Activated naive CD4-positive, alpha-beta T cell treated with anti-CD3 and anti-CD28 coated beads, Interleukin-2, amount 10 ng/mL, durations not matched to agents 7 days and 5 days (primary cell): ENCODE results near the gene STMND1.
A peak's percentile ranks its signal among the peaks of the same experiment; 100 is the strongest.

Source experiments
- CTCF ChIA-PET: fragments of 350-600 bp; sonication (Branson Sonifier 250); formaldehyde crosslinking; loops from one replicate; lab custom pipeline; 2021; ENCODE audit warnings: antibody characterized with exemption; lab: Charles Lee
- DNase-seq: peaks from one replicate; pipeline ENCODE4 v3.0.0-alpha.2; 2020
- H3K27ac Mint-ChIP-seq: one replicate; pipeline ENCODE4 v1.8.0; 2021; ENCODE audit warnings: mild to moderate bottlenecking, moderate library complexity, mixed read lengths
- H3K27me3 Mint-ChIP-seq: one replicate; pipeline ENCODE4 v1.8.0; 2021; ENCODE audit warnings: mild to moderate bottlenecking, mixed read lengths
- H3K36me3 Mint-ChIP-seq: one replicate; pipeline ENCODE4 v1.8.0; 2021; ENCODE audit warnings: mixed read lengths
- H3K4me1 Mint-ChIP-seq: one replicate; pipeline ENCODE4 v1.8.0; 2021; ENCODE audit warnings: mixed read lengths
- H3K4me3 Mint-ChIP-seq: one replicate; pipeline ENCODE4 v1.8.0; 2021; ENCODE audit warnings: mild to moderate bottlenecking, moderate library complexity, mixed read lengths
- H3K9me3 Mint-ChIP-seq: one replicate; pipeline ENCODE4 v1.8.0; 2021; ENCODE audit warnings: mixed read lengths

The STMND1 gene

GRCh38 chr6:17083397-17083796, 18.5 kb upstream of the STMND1 start:
- Mint-ChIP-seq H3K9me3 (no peaks in the 10 kb centered on the region), H3K4me1 (no peaks in the 10 kb centered on the region), H3K27me3 (peaks cover 4% of the 10 kb centered on the region), H3K27ac (no peak overlapping the region), H3K36me3 (no peaks in the 10 kb centered on the region), H3K4me3 (no peak overlapping the region)
- CTCF ChIA-PET = no interaction called here
- no peak for DNase-seq

- CTCF ChIA-PET = interaction anchor here (0.6 to 1.5 kb wide), 10 partner anchors 13 to 575 kb away, joined by 3 to 5 read pairs (median 3); no protein-coding TSS in a partner anchor
- Mint-ChIP-seq H3K4me3 (no peak overlapping the region), H3K4me1 (no peaks in the 10 kb centered on the region), H3K9me3 (no peaks in the 10 kb centered on the region), H3K36me3 (no peaks in the 10 kb centered on the region), H3K27ac (no peak overlapping the region), H3K27me3 (peaks cover 4% of the 10 kb centered on the region)
- DNase-seq = peak; percentile 22
Observed at GRCh38 chr6:17086469-17086868, 15.4 kb upstream of the STMND1 start.

- no peak overlapping the region for H3K4me3 Mint-ChIP-seq
- CTCF ChIA-PET = no interaction called here
Observed at GRCh38 chr6:17088091-17088611, 13.7 kb upstream of the STMND1 start.

GRCh38 chr6:17091122-17091521, 10.7 kb upstream of the STMND1 start:
- no peaks in the 10 kb centered on the region for H3K9me3 Mint-ChIP-seq
- no peak overlapping the region for H3K27ac Mint-ChIP-seq
- DNase-seq = no peak
- no peaks in the 10 kb centered on the region for H3K4me1 Mint-ChIP-seq
- no peak overlapping the region for H3K4me3 Mint-ChIP-seq
- H3K36me3 Mint-ChIP-seq = no peaks in the 10 kb centered on the region
- CTCF ChIA-PET = no interaction called here
- H3K27me3 Mint-ChIP-seq = peaks cover 4% of the 10 kb centered on the region

More at GRCh38 chr6:17088091-17088611, 13.7 kb upstream of the STMND1 start:
- Mint-ChIP-seq H3K4me1 (no peaks in the 10 kb centered on the region), H3K27ac (no peak overlapping the region), H3K9me3 (no peaks in the 10 kb centered on the region), H3K27me3 (peaks cover 4% of the 10 kb centered on the region), H3K36me3 (no peaks in the 10 kb centered on the region)
- no peak for DNase-seq

- DNase-seq = no peak
- CTCF ChIA-PET = no interaction called here
- H3K9me3 Mint-ChIP-seq = no peaks in the 10 kb centered on the region
- no peak overlapping the region for H3K4me3 Mint-ChIP-seq
- peaks cover 4% of the 10 kb centered on the region for H3K27me3 Mint-ChIP-seq
- no peaks in the 10 kb centered on the region for H3K36me3 Mint-ChIP-seq
- no peaks in the 10 kb centered on the region for H3K4me1 Mint-ChIP-seq
- no peak overlapping the region for H3K27ac Mint-ChIP-seq
Observed at GRCh38 chr6:17093686-17094085, 8.2 kb upstream of the STMND1 start.

GRCh38 chr6:17096096-17096495, 5.8 kb upstream of the STMND1 start:
- DNase-seq = no peak
- H3K27ac Mint-ChIP-seq = no peak overlapping the region
- H3K9me3 Mint-ChIP-seq = no peaks in the 10 kb centered on the region
- H3K4me1 Mint-ChIP-seq = no peaks in the 10 kb centered on the region
- H3K36me3 Mint-ChIP-seq = no peaks in the 10 kb centered on the region
- no peak overlapping the region for H3K4me3 Mint-ChIP-seq
- H3K27me3 Mint-ChIP-seq = peaks cover 8% of the 10 kb centered on the region
- CTCF ChIA-PET = no interaction called here

GRCh38 chr6:17096652-17097051, 5.2 kb upstream of the STMND1 start:
- CTCF ChIA-PET = no interaction called here
- H3K27me3 Mint-ChIP-seq = peaks cover 12% of the 10 kb centered on the region
- no peaks in the 10 kb centered on the region for H3K4me1 Mint-ChIP-seq
- DNase-seq = no peak
- H3K9me3 Mint-ChIP-seq = no peaks in the 10 kb centered on the region
- H3K4me3 Mint-ChIP-seq = no peak overlapping the region
- H3K36me3 Mint-ChIP-seq = no peaks in the 10 kb centered on the region
- no peak overlapping the region for H3K27ac Mint-ChIP-seq

- no peaks in the 10 kb centered on the region for H3K9me3 Mint-ChIP-seq
- peaks cover 2% of the 10 kb centered on the region for H3K4me1 Mint-ChIP-seq
- H3K4me3 Mint-ChIP-seq = no peak overlapping the region
- CTCF ChIA-PET = no interaction called here
- no peak overlapping the region for H3K27ac Mint-ChIP-seq
- no peak for DNase-seq
- H3K27me3 Mint-ChIP-seq = peaks cover 26% of the 10 kb centered on the region
- no peaks in the 10 kb centered on the region for H3K36me3 Mint-ChIP-seq
Observed at GRCh38 chr6:17097982-17098381, 3.9 kb upstream of the STMND1 start.

- Mint-ChIP-seq H3K36me3 (no peaks in the 10 kb centered on the region), H3K4me3 (no peak overlapping the region), H3K27ac (no peak overlapping the region), H3K27me3 (peaks cover 31% of the 10 kb centered on the region), H3K4me1 (peaks cover 2% of the 10 kb centered on the region), H3K9me3 (no peaks in the 10 kb centered on the region)
- CTCF ChIA-PET = no interaction called here
- no peak for DNase-seq
Observed at GRCh38 chr6:17098538-17098937, 3.3 kb upstream of the STMND1 start.

- Mint-ChIP-seq H3K36me3 (no peaks in the 10 kb centered on the region), H3K4me3 (no peak overlapping the region), H3K9me3 (no peaks in the 10 kb centered on the region), H3K27ac (no peak overlapping the region), H3K4me1 (peaks cover 2% of the 10 kb centered on the region), H3K27me3 (peaks cover 35% of the 10 kb centered on the region)
- no peak for DNase-seq
- CTCF ChIA-PET = interaction anchor here (1.1 kb wide), 1 partner anchor 13 kb away, joined by 3 read pairs; no protein-coding TSS in a partner anchor
Observed at GRCh38 chr6:17099401-17100059, 2.3 kb upstream of the STMND1 start.

- DNase-seq = no peak
- Mint-ChIP-seq H3K36me3 (no peaks in the 10 kb centered on the region), H3K27ac (no peak overlapping the region), H3K9me3 (no peaks in the 10 kb centered on the region), H3K4me3 (no peak overlapping the region), H3K27me3 (peaks cover 35% of the 10 kb centered on the region), H3K4me1 (peaks cover 2% of the 10 kb centered on the region)
- CTCF ChIA-PET = no interaction called here
Observed at GRCh38 chr6:17100806-17101205, 1.0 kb upstream of the STMND1 start.

- CTCF ChIA-PET = no interaction called here
- Mint-ChIP-seq H3K9me3 (no peaks in the 10 kb centered on the region), H3K4me1 (peaks cover 2% of the 10 kb centered on the region), H3K27ac (no peak overlapping the region), H3K36me3 (no peaks in the 10 kb centered on the region), H3K27me3 (peaks cover 36% of the 10 kb centered on the region), H3K4me3 (no peak overlapping the region)
- no peak for DNase-seq
Observed at GRCh38 chr6:17102258-17102870, 514 bp downstream of the STMND1 start.

- Mint-ChIP-seq H3K27me3 (peaks cover 39% of the 10 kb centered on the region), H3K4me3 (no peak overlapping the region), H3K36me3 (no peaks in the 10 kb centered on the region), H3K4me1 (peaks cover 2% of the 10 kb centered on the region), H3K27ac (no peak overlapping the region), H3K9me3 (no peaks in the 10 kb centered on the region)
- CTCF ChIA-PET = no interaction called here
- no peak for DNase-seq
Observed at GRCh38 chr6:17103715-17104114, 1.9 kb downstream of the STMND1 start.

GRCh38 chr6:17107863-17108262, 6.0 kb downstream of the STMND1 start:
- Mint-ChIP-seq H3K9me3 (no peaks in the 10 kb centered on the region), H3K36me3 (no peaks in the 10 kb centered on the region), H3K27me3 (peaks cover 14% of the 10 kb centered on the region), H3K4me1 (no peaks in the 10 kb centered on the region), H3K27ac (no peak overlapping the region), H3K4me3 (no peak overlapping the region)
- CTCF ChIA-PET = no interaction called here
- no peak for DNase-seq
